HG02840 (cell line): ENCODE measurements around the gene ANKRD18A.
"Not testable (repeated sequence)": the region's sequence is repeated elsewhere in the genome, so short reads cannot be mapped to it uniquely, and the experiment has no call there.

Experiments used
- ATAC-seq: cut with Tn5 transposase; IDR thresholded peaks from one replicate; pipeline ENCODE4 v1.9.1; 2021; ENCODE audit warnings: mild to moderate bottlenecking, moderate library complexity, moderate number of reproducible peaks; ENCODE audit not compliant: unreplicated experiment, low FRiP score

ANKRD18A gene

GRCh38 chr9:38634315-38634714 is 13.9 kb upstream of the ANKRD18A start:
- ATAC-seq, result no peak

GRCh38 chr9:38629511-38629910 is 9.1 kb upstream of the ANKRD18A start:
- no peak for ATAC-seq

GRCh38 chr9:38626006-38626405 is 5.6 kb upstream of the ANKRD18A start:
- no peak for ATAC-seq

GRCh38 chr9:38622951-38623350 is 2.6 kb upstream of the ANKRD18A start:
- ATAC-seq, result no peak

GRCh38 chr9:38622288-38622674 is 1.9 kb upstream of the ANKRD18A start:
- ATAC-seq, result no peak

GRCh38 chr9:38621434-38622287 is 1.3 kb upstream of the ANKRD18A start:
- ATAC-seq, result peak; percentile 16

GRCh38 chr9:38619556-38620447 is 594 bp downstream of the ANKRD18A start:
- no peak for ATAC-seq

GRCh38 chr9:38598029-38598745 is 22.2 kb downstream of the ANKRD18A start:
- not testable (repeated sequence) for ATAC-seq

GRCh38 chr9:38595117-38595516 is 25.3 kb downstream of the ANKRD18A start:
- not testable (repeated sequence) for ATAC-seq

GRCh38 chr9:38591346-38592063 is 28.9 kb downstream of the ANKRD18A start:
- ATAC-seq, result not testable (repeated sequence)

GRCh38 chr9:38583765-38584164 is 36.6 kb downstream of the ANKRD18A start:
- ATAC-seq, result not testable (repeated sequence)

GRCh38 chr9:38580112-38580511 is 40.3 kb downstream of the ANKRD18A start:
- ATAC-seq, result not testable (repeated sequence)

- ATAC-seq, result not testable (repeated sequence)
Measured at GRCh38 chr9:38576181-38576580, 44.2 kb downstream of the ANKRD18A start.

GRCh38 chr9:38566048-38566447 is 54.3 kb downstream of the ANKRD18A start:
- not testable (repeated sequence) for ATAC-seq

- ATAC-seq, result not testable (repeated sequence)
Measured at GRCh38 chr9:38565178-38565577, 55.2 kb downstream of the ANKRD18A start.

GRCh38 chr9:38563911-38564310 is 56.5 kb downstream of the ANKRD18A start:
- not testable (repeated sequence) for ATAC-seq

- not testable (repeated sequence) for ATAC-seq
Measured at GRCh38 chr9:38561134-38561533, 59.3 kb downstream of the ANKRD18A start.

- ATAC-seq, result not testable (repeated sequence)
Measured at GRCh38 chr9:38559172-38559571, 61.2 kb downstream of the ANKRD18A start.

- not testable (repeated sequence) for ATAC-seq
Measured at GRCh38 chr9:38557746-38558145, 62.6 kb downstream of the ANKRD18A start.

- not testable (repeated sequence) for ATAC-seq
Measured at GRCh38 chr9:38554966-38555365, 65.4 kb downstream of the ANKRD18A start.
